ENCODE measurements around the gene MAN2C1.
"Not testable (repeated sequence)": the region's sequence is repeated elsewhere in the genome, so short reads cannot be mapped to it uniquely, and the experiment has no call there.

The MAN2C1 gene

GRCh38 chr15:75360856-75361255 is 7.6 kb downstream of the MAN2C1 start:
- DNase-seq (ENCODE audit: low spot score), result no peak

- no peak for DNase-seq (ENCODE audit: low spot score)
Observed at GRCh38 chr15:75360391-75360790, 8.0 kb downstream of the MAN2C1 start.

- DNase-seq (ENCODE audit: low spot score), result no peak
Observed at GRCh38 chr15:75359537-75360250, 8.7 kb downstream of the MAN2C1 start.

GRCh38 chr15:75358771-75359536 is 9.5 kb downstream of the MAN2C1 start:
- DNase-seq (ENCODE audit: low spot score), result no peak

GRCh38 chr15:75357976-75358673 is 10.3 kb downstream of the MAN2C1 start:
- no peak for DNase-seq (ENCODE audit: low spot score)

GRCh38 chr15:75356517-75356916 is 11.9 kb downstream of the MAN2C1 start:
- DNase-seq (ENCODE audit: low spot score), result no peak

- no peak for DNase-seq (ENCODE audit: low spot score)
Observed at GRCh38 chr15:75356006-75356405, 12.4 kb downstream of the MAN2C1 start.

GRCh38 chr15:75355369-75355768 is 13.0 kb downstream of the MAN2C1 start:
- no peak for DNase-seq (ENCODE audit: low spot score)

GRCh38 chr15:75354454-75354853 is 14.0 kb downstream of the MAN2C1 start:
- no peak for DNase-seq (ENCODE audit: low spot score)

- DNase-seq (ENCODE audit: low spot score), result no peak
Observed at GRCh38 chr15:75353604-75354003, 14.8 kb downstream of the MAN2C1 start.

GRCh38 chr15:75352186-75353080 is 16.0 kb downstream of the MAN2C1 start:
- no peak for DNase-seq (ENCODE audit: low spot score)

GRCh38 chr15:75350601-75351361 is 17.6 kb downstream of the MAN2C1 start:
- DNase-seq (ENCODE audit: low spot score), result no peak

GRCh38 chr15:75349851-75350588 is 18.4 kb downstream of the MAN2C1 start:
- peak; percentile 78 for DNase-seq (ENCODE audit: low spot score)

- DNase-seq (ENCODE audit: low spot score), result not testable (repeated sequence)
Observed at GRCh38 chr15:75349351-75349669, 19.1 kb downstream of the MAN2C1 start.

- no peak for DNase-seq (ENCODE audit: low spot score)
Observed at GRCh38 chr15:75348562-75349350, 19.7 kb downstream of the MAN2C1 start.

- DNase-seq (ENCODE audit: low spot score), result no peak
Observed at GRCh38 chr15:75348034-75348561, 20.3 kb downstream of the MAN2C1 start.

- DNase-seq (ENCODE audit: low spot score), result peak; percentile 54
Observed at GRCh38 chr15:75347222-75348033, 21.0 kb downstream of the MAN2C1 start.

GRCh38 chr15:75346796-75347221 is 21.6 kb downstream of the MAN2C1 start, which contains the start of gene NEIL1:
TSS of gene NEIL1 (plus strand) at chr15:75347039. CDS start at chr15:75348906, 1,867 bp downstream.
- no peak for DNase-seq (ENCODE audit: low spot score)

Measured in CD4-positive, alpha-beta T cell treated with Interleukin-6 at 100 ng/mL for 8 hours (primary cell).